K562 (cell line): ENCODE results near the gene GLMP. TPM values are rescaled to one million over a fixed set of nuclear protein-coding genes. Genes with fewer than 3 reads are reported as not detected.

Experiments used
- CUX1 ChIP-seq: fragments of 200-800 bp; sonication (Bioruptor generic); IDR thresholded peaks from 2 replicates; pipeline ENCODE4 v1.6.1; 2016; ENCODE audit warnings: missing genetic modification characterization, missing compliant biosample characterization
- HCFC1 ChIP-seq: IDR thresholded peaks from 2 replicates; pipeline ENCODE4 v1.6.1; 2012; ENCODE audit warnings: low read depth, low read length, improper control_type of control experiment
- HNRNPH1 ChIP-seq: fragments of 200-400 bp; formaldehyde crosslinking; optimal IDR thresholded peaks from 2 replicates; pipeline ENCODE3; 2017; ENCODE audit warnings: low read depth, mild to moderate bottlenecking, low read length, moderate library complexity
- KDM4B ChIP-seq, 2 experiments: fragments of 450-650 bp in 1 of 2; sonication (generic) in 1 of 2; IDR thresholded peaks; 2 replicates each; pipeline ENCODE4 v1.6.1; 2016 to 2017; ENCODE audit warnings: borderline replicate concordance in 2 of 2, antibody characterized with exemption in 1 of 2, low read depth in 1 of 2, mild to moderate bottlenecking in 1 of 2
- KLF1 ChIP-seq: fragments of 450-650 bp; IDR thresholded peaks from 2 replicates; pipeline ENCODE4 v1.6.1; 2016; ENCODE audit warnings: missing genetic modification characterization, missing compliant biosample characterization
- MECOM ChIP-seq: fragments of 250-450 bp; sonication (Bioruptor Pico); IDR thresholded peaks from 2 replicates; pipeline ENCODE4 v1.8.0; 2022; ENCODE audit warnings: inconsistent platforms
- NR3C1 ChIP-seq: sonication (generic); formaldehyde crosslinking; IDR thresholded peaks from 2 replicates; pipeline ENCODE4 v1.8.1; 2022; ENCODE audit warnings: missing genetic modification reagents
- SP1 ChIP-seq: sonication (generic); formaldehyde crosslinking; IDR thresholded peaks from 2 replicates; pipeline ENCODE4 v1.8.1; 2022; ENCODE audit warnings: mild to moderate bottlenecking, missing genetic modification reagents
- SPI1 ChIP-seq: IDR thresholded peaks from 2 replicates; pipeline ENCODE4 v1.6.1; 2011; ENCODE audit warnings: low read depth, low read length, control low read depth, borderline replicate concordance
- YY1 ChIP-seq, 3 experiments: IDR thresholded peaks; 2 replicates each; pipeline ENCODE4 v1.6.1; 2011; ENCODE audit warnings: low read length in 2 of 3, mild to moderate bottlenecking in 2 of 3, moderate library complexity in 2 of 3, borderline replicate concordance in 1 of 3, control low read depth in 1 of 3, low read depth in 1 of 3; ENCODE audit not compliant: insufficient read depth in 3 of 3, insufficient replicate concordance in 2 of 3, control insufficient read depth in 1 of 3, insufficient read length in 1 of 3; ENCODE audit errors: extremely low read depth in 1 of 3
- ZKSCAN3 ChIP-seq: fragments of 250-450 bp; sonication (Bioruptor Pico); IDR thresholded peaks from 2 replicates; pipeline ENCODE4 v1.4.0; 2020
- ZKSCAN8 ChIP-seq: fragments of 200-800 bp; sonication (Bioruptor generic); IDR thresholded peaks from 2 replicates; pipeline ENCODE4 v1.6.1; 2016; ENCODE audit warnings: missing genetic modification characterization, missing compliant biosample characterization
- ZNF311 ChIP-seq: fragments of 250-450 bp; sonication (Bioruptor Pico); IDR thresholded peaks from 2 replicates; pipeline ENCODE4 v1.4.0; 2020; ENCODE audit warnings: mild to moderate bottlenecking, moderate library complexity
- ZNF57 ChIP-seq: fragments of 450-650 bp; formaldehyde crosslinking; IDR thresholded peaks from 2 replicates; pipeline ENCODE4 v1.4.0; 2020; ENCODE audit warnings: mild to moderate bottlenecking, moderate library complexity
- ZNF644 ChIP-seq: fragments of 200-800 bp; sonication (Bioruptor generic); IDR thresholded peaks from 2 replicates; pipeline ENCODE4 v1.6.1; 2016; ENCODE audit warnings: low read depth, missing genetic modification characterization, missing compliant biosample characterization
- polyA plus RNA-seq, 8 experiments: library from polyadenylated mRNA; depleted of rRNA in 4 of 8; stranded (reverse) in 5 of 8; unstranded in 3 of 8; fragments of >200 nt; fragmentation: Nextera tagmentation in 2 of 8; fragmentation: Illumina TruSeq in 1 of 8; extraction: Ambion mirVana in 2 of 8; extraction: Trizol in 1 of 8; gene quantifications; 2 replicates each; pipeline versions ENCODE4 v1.2.1 to v1.2.3, GENCODE V29; 2011 to 2014; ENCODE audit warnings: inconsistent platforms in 1 of 8, missing spikeins in 1 of 8
- total RNA-seq, 7 experiments: library from RNA; depleted of rRNA in 6 of 7; stranded (reverse); fragments of >200 nt in 6 of 7; fragmentation: Illumina TruSeq in 2 of 7; extraction: Trizol in 2 of 7; gene quantifications; 2 replicates each; pipeline versions ENCODE4 v1.2.1 to v1.2.3, GENCODE V29; 2011 to 2021; ENCODE audit warnings: low replicate concordance in 1 of 7
- TF ChIP-seq, protein P1 (sequence below): fragments of 450-650 bp; IDR thresholded peaks from one replicate; pipeline ENCODE4 v1.6.1; 2018; ENCODE audit warnings: mild to moderate bottlenecking, moderate library complexity; ENCODE audit not compliant: partially characterized antibody
- TF ChIP-seq, protein P2 (sequence below): fragments of 450-650 bp; IDR thresholded peaks from 2 replicates; pipeline ENCODE4 v1.6.1; 2016; ENCODE audit warnings: antibody characterized with exemption

Gene GLMP
- total and polyA plus RNA-seq, 9 of the 15 experiments (the other 6 are each of a cell fraction or from before 2014, with no cell fraction given): 8.3 to 28.2 (median 22.4) TPM

DNA sequence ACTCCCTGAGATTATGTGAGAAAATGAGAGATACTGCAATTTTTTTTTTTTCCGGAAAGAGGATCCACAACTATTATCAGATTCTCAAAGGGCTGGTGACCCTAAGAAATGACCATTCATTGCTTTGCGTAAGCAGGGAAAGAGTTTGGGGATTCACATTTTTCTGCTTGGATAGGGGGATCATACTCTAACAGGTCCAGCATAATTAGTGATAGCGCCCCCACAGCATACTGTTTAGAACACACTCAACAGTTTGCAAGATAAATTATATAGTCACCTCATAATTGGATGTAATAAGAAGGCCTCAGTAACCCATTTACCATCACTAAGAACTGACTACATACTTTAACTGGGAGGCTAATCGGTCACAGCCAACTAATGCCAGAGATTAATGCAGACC lies 40.8 kb upstream of the GLMP start (continued):
- TF ChIP-seq ZNF57 (CRISPR knock-in tag): no peak
- no peak for TF ChIP-seq KLF1 (tag)
- no peak for TF ChIP-seq ZNF644
- no peak for TF ChIP-seq SPI1
- TF ChIP-seq YY1 (IDR thresholded peaks at IDR 0.05; ENCODE audit: borderline replicate concordance in 1 of 3, control insufficient read depth in 1 of 3, extremely low read depth in 1 of 3, insufficient read depth in 3 of 3, insufficient read length in 1 of 3, insufficient replicate concordance in 2 of 3, low read depth in 1 of 3, low read length in 2 of 3): no peak
- no peak for TF ChIP-seq ZNF311 (CRISPR knock-in tag)
- TF ChIP-seq CUX1 (CRISPR knock-in tag): no peak
- no peak for TF ChIP-seq HNRNPH1
- 0 out of 2 replicates have a peak, but pooled peaks have one; percentile 16 for TF ChIP-seq SP1 (CRISPR knock-in tag)
- no peak for TF ChIP-seq ZKSCAN8 (CRISPR knock-in tag)
- TF ChIP-seq HCFC1: no peak
- no peak for TF ChIP-seq NR3C1 (CRISPR knock-in tag)
- TF ChIP-seq, protein P1, sequence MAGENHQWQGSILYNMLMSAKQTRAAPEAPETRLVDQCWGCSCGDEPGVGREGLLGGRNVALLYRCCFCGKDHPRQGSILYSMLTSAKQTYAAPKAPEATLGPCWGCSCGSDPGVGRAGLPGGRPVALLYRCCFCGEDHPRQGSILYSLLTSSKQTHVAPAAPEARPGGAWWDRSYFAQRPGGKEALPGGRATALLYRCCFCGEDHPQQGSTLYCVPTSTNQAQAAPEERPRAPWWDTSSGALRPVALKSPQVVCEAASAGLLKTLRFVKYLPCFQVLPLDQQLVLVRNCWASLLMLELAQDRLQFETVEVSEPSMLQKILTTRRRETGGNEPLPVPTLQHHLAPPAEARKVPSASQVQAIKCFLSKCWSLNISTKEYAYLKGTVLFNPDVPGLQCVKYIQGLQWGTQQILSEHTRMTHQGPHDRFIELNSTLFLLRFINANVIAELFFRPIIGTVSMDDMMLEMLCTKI: no peak
- TF ChIP-seq KDM4B (IDR thresholded peaks at IDR 0.05; ENCODE audit: borderline replicate concordance in 2 of 2, low read depth in 1 of 2): no peak
- TF ChIP-seq, protein P2, sequence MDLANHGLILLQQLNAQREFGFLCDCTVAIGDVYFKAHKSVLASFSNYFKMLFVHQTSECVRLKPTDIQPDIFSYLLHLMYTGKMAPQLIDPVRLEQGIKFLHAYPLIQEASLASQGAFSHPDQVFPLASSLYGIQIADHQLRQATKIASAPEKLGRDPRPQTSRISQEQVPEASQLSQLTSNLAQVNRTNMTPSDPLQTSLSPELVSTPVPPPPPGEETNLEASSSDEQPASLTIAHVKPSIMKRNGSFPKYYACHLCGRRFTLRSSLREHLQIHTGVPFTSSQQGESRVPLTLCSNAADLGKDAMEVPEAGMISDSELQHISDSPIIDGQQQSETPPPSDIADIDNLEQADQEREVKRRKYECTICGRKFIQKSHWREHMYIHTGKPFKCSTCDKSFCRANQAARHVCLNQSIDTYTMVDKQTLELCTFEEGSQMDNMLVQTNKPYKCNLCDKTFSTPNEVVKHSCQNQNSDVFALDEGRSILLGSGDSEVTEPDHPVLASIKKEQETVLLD: no peak
- no peak for TF ChIP-seq MECOM (CRISPR knock-in tag)
- TF ChIP-seq ZKSCAN3: no peak
